Effector CD8-positive, alpha-beta T cell (primary cell): Measurements from ENCODE around the gene RHOG.

Experiments used
- DNase-seq: peaks from one replicate; lab custom pipeline; 2025; lab: John Stamatoyannopoulos, UW

The RHOG gene

DNA sequence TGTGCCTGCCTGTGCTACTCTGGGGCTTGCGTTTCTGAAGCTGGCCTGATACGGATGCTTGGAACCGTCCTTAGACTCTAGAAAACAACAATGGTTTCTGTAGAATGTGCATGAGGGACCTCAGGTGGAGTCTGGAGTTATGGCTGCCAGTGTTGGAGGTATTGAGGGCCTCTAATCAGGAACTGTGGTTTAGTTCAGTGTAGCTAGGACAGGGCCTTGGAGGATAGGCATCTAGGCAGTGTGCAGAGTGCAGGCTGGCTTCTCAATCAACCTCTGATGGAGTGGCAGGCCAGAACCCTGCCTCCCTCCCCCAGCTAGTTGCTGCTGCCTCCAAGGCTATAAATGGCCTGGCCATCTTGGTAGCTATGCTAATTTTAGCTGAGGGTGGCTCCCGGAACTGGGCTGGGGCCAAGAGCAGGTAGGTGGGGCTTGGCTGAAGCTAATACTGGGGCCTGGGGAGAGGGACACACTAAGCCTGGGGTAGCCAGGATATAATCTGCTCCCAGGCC, 18.7 kb upstream of the RHOG start:
- DNase-seq: no peak

DNA sequence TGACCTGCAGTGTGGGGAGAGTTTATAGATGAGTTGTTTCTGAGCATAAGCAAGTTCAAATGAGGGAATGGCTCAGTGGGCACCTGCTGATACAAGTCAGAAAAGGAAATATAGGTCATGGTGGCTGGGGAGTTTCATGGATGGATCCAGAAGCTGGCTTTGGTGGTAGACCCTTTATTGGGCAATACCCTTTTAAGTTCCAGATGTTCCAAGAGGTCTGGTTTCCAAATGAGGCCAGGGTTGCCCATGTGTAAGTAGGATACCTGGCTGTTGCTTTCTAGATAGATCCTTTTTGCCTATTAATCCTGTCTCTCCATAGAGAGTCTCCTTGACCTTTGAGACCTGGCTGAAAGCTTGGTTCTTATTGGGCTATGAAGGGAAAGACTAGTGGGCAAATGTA, 16.9 kb upstream of the RHOG start:
- no peak for DNase-seq

DNA sequence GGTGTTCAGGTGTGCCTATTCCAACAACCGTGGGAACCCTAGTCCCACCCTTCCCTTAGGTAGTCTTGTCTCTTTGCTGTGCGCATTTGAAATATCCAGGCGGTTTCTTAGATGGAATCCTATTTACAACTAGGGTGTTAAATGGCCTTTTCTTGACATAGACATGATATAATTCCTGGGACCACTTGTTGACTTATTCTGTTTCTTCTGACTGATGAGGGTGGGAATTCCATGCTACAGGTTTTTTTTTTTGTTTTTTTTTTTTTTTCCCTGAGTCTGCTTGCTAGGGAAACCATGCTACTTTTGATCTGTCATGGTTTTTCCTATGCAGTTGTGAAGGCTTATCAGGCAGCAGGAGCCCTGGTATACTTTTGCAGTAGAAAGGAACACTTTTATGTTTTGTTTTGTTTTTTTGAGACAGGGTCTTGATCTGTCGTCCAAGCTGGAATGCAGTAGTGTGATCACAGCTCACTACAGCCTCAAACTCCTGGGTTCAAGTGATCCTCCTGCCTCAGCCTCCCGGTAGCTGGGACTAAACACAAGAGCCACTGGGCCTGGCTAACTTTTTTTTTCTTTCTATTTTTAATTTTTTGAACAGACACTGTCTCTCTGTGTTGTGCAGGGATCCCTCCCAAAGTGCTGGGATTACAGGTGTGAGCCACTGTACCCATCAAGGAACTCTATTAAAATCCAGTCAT, 16.2 kb upstream of the RHOG start:
- DNase-seq: no peak

DNA sequence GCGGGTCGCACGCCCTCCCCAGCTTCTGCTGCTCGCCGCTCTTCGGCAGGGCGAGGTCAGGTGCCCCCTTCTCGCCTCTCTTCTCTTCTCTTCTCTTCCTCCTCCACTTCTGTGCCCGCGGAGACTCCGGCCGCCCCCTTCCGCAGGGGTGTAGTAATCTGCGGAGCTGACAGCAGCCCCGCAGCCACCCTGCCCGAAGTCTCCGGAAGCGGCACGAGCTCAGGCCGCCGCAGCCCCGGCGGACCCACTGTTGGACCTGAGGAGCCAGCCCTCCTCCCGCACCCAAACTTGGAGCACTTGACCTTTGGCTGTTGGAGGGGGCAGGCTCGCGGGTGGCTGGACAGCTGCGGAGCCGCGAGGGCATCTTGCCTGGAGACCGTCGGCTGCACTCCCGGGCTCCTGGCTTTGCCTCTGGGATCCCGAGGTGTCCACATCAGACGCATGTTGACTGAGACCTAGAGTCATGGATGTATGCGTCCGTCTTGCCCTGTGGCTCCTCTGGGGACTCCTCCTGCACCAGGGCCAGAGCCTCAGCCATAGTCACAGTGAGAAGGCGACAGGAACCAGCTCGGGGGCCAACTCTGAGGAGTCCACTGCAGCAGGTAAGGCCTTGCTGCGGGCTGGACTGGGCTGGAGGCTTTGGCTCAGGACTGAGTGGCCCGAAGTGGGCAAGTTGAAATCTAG, 15.2 kb upstream of the RHOG start:
- peak; percentile 34 for DNase-seq

DNA sequence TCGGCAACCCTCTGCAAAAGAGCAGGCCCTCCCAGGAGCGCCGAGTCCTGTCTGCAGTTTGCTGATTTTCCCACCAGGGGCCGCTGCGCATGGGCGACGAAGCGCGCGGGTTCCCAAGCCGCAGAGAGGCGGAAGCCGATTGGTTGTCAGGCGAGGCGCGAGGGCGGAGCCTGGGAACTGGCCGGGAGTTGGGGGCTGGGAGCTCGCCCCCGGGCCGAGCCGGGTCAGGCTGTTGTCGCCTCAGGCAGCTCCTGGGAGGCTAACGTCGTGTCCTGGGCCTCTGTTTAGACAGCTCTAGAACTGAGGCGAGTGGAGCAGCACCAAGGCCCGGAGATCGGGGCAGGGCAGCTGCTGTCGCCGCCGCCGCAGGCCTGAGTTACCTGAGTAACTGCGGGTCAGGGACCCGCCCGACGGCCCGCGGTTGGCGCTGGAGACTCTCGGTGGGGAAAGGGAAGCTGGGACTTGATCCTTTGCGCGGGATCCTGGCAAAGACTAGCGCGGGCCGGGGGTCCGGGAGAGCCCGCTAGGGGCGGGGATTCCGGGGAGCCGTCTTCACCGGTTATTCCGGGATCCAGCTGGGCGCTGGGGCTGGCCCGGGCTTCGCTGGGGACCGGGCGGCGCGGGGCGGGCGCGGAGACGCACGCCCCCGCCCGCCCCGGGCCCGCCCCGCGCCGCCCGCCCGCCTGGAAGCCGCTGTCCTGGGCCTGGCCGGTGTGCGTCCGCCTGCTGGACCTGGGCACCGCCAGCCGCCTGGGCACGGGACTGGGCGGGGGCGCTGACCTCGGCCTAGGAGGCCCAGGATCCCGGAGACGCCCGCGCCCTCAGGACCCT, 14.4 kb upstream of the RHOG start, which contains the start of gene STIM1:
Gene STIM1, plus strand, starts transcription at position 688 of the 831 bp plus-strand sequence. CDS start 607 bp downstream, outside the sequence.
- DNase-seq: peak; percentile 96

DNA sequence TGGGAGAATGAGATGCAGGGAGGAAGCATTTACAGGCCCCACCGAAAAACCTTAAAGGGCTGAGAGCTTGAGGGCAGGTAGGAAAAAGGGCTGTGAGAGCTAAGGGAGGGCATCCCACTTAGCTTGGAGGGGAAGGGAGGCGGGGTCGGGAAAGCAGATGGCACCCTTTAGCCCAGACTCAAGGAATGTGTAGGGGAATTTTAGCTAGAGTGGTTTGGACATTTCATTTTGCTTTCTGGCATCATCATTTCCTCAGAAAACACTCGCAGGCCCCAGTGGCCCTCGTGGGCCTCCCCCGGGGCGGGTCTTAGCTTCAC, 13.9 kb upstream of the RHOG start:
- no peak for DNase-seq

DNA sequence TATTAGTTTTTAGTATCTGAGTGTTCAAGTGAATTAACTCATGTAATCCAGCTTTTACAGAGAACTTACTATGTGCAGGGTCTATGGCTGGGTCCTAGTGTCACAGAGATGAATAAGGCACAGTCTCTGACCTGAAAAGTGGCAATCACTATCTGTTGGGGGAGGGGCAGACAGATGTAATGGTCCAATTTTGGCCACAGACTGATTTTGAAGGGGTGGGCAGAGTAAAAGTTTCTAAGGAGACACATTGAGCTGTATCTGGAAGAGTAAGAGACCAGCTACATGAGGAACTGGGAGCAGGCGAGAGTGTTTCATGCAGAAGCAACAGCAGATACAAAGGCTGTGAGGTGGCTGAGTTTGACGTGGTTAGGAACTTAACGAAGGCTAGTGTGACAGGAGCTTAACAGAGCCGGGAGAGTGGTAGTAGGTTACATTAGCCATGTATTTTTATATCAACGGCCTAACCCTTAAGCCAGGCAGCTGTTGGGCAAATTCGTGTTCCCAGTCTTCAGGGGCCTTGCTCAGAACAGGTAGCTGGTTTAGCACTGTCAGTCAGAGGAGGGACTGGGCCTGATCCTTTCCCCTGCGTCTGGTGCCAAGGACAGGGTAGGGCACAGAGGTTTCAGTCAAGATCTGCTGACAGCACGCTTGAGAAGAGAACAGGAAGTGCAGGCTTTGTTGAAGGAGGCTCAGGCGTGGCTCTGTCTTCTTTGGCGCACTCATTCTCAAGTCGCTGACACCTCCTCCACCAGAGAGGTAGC, 13.3 kb upstream of the RHOG start:
- peak; percentile 45 for DNase-seq

DNA sequence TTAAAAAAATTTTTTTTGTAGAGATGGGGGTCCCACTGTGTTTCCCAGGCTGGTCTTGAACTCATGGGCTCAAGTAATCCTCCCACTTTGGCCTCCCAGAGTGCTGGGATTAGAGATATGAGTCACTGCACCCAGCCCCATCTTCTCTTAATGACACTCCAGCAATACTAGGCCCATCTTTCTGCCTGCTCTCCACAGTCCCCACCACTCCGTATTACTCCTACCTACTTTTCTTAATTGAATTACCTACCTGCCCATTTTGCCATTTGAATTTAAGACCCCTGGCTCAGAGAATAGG, 12.7 kb upstream of the RHOG start:
- no peak for DNase-seq

DNA sequence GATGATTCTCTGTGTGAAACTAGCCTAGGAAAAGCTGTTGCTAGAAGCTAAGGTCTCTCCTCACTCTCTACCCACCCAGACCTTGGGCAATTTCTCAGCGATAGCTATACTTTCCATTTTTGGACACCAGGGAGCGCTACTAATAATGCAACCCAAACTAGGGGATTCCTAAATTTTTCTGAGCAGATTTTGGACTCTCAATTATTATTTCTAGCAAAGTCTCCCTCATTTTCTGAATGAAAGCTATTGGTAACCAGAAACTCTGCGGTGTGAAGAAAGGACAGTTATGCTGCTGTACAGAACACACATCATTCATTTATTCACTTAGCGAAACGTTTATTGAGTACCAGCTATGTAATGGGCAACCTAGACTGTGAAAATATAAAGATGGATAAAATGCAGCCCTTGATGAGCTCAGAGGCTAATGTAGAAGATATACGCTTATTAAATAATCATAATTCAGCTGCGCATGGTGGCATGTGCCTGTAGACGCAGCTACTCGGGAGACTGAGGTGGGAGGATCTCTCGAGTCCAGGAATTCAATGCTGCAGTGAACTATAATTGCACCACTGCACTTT, 8.6 kb upstream of the RHOG start:
- DNase-seq: peak; percentile 17

DNA sequence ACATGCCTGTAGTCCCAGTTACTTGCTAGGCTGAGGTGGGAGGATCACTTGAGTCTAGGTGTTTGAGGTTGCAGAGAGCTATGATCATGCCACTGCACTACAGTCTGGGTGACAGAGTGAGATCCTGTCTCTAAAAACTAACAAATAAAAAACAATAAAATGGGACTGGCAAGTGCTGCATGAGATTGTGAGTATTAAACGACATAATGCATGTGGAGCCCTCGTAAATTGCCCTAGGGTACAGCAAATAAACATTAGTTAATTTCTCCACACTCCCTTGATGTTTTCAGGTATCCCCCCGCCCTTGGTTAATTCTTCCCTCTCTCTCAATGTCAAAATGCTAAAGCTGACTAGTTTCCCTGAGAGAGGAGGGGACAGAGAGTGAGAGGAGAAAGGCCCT, 4.9 kb upstream of the RHOG start:
- DNase-seq: no peak

DNA sequence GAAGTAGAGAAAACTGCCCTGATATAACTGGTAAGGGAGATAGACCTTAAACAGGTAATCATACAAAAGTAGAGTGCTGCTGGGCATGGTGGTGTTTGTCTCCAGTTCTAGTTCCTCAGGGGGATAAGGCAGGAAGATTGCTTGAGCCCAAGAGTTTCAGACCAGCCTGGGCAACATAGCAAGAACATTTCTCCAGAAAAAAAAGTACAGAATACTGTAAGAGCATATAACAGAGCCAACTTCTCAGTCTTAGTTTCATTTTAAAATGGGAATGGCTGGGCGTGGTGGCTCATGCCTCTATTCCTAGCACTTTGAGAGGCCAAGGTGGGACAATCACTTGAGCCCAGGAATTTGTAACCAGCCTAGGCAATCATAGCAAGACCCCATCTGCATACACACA, 4.5 kb upstream of the RHOG start:
- DNase-seq: no peak

DNA sequence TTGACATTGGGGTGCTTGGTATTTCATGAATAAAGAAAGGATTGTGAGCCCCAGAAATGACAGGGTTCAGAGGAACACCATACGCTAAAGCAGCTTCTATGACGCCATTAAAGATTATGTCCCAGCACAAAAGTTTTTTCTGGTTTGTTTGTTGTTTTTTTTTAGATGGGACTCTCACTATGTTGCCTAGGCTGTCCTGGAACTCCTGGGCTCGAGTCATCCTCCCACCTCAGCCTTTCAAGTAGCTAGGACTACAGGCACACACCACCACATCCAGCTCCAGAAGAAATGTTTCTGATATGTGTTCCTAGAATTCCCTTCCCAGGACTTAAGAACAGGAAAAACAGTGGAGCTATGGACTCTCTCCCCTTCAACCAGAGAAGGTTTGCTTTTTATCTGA, 2.6 kb upstream of the RHOG start:
- DNase-seq: no peak

DNA sequence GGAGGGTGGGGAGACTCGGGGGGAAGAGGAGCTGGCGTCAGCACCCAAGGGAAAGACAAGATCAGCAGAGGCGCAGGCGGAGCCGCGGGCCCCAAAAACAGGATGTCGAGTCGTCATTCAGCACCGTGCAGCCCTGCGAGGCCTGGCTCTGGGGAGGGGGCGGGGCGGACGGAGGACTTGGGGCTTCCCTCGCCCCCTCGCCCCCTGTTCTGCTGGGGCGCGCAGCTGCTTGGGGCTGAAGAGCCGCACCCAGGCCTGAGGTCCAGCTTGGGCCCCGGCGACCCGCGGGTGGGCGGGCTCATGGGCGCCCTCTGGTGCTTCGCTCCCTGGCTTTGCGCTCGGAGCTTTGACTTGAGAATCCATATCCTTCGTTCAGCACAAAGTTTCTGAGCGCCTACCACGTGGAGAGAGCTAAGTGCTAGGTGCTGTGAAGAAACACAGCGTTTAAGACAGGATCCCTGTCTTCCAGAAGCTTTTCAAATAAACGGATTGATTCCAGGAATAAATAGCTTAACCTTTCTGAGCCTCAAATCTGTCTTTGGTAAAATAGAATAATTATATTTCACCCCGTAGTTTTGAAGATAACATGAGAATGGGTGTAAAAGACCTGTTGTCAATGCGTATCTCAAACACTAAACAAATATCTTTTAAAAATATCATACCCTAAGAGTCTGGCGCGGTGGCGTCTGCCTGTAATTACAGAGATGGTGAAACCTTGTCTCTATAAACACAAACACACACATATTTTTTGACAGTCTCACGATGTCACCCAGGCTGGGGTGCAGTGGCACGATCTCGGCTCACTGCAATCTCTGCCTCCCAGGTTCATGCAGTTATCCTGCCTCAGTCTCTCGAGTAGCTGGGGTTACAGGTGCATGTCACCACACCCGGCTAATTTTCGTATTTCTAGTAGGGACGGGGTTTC, 929 bp upstream of the RHOG start:
- DNase-seq: peak; percentile 88

DNA sequence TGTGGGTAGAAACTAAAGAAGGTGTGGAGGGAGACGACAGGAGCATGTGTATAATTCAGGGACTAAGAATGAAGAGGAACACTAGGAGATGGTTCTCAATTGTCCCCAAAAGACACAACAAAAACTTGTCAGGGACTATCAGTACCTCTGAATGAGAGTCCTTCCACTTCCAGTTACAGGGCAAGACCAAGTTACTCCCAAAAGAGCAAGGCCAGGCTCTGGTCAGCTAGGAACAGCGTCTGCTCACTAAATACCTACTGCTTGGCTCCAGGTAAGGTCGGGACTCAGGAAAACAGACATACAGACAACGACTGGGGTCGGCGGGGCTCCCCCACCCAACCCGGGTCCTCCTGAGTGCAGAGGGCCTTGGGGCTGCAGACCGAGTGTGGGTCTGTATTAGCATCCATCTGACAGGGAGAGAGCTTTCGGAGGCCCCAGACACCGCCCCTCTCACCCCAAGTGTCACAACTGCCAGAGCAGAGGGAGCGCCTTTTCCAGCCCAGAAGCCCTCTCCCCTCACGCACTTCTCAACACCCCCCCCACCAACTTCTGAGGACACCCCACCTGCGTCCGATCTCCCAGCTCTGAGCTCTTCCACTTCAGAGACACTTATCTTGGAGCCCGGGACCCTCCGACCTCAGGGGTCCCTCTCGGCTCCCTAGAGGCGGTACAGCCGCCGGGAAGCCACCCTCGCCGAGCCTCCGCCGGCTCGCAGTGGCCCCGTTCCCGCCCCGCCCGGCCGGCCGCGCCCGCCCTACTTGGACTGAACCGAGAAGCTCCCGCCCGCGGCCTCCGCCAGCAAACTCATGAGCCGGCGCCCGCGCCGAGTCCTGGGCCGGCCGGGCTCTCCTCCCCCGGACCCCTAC, 522 bp downstream of the RHOG start:
- peak; percentile 25 for DNase-seq

DNA sequence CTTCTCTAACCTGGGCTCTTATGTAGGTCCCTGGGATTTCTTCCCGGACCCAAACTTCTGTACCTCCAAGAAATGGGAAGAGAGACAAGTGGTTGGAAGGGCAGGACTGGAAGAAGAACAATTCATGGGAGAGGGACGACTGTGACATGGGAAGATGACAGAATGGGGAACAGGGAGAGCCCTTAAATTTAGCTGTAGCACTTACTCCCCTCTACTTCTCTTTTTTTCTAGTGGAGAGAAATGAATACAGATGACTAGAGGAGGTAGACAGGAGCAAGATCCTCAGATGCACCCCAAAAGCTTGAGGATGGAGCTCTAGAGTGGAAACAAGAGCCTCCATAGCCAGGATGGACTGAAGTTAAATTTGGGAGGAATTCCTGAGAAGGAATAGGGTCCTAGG, 2.3 kb downstream of the RHOG start:
- no peak for DNase-seq

DNA sequence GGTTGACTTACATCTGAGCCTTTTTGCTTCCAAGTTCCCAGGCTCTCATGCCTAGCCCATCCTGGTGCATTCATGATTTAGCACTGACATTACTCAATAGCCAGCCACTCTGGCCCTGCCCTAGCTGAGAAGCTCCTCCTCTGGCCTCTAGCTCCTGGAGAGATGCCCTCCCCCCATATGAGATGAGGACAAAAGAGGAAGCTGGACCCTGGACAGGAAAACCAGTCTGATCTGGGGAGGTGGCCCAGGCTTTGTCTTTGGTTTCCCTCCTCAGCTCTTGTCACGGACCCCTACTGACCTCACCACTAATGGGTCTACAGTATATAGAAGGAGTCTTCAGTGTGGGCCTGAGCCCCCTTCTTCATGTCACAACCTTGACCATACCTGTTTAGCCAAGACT, 3.0 kb downstream of the RHOG start:
- no peak for DNase-seq

DNA sequence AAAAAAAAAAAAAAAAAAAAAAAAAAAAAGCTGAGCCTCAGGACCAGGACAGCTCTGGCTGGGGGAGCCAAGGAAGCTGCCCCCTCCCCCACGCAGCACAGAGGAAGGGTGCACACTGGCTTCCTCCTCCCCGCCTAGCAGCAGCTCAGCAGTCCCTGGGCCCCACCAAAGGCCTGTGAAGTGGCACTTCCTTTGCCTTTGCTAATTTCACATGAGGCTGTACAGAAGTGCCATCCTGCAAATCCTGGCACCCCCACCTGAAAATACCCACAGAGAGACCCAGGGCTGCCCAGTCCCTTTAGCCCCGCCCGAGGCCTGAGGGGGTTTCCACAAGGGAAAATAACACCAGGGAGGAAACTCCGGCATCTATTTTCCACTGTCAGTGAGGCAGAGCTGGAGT, 3.9 kb downstream of the RHOG start:
- peak; percentile 19 for DNase-seq

DNA sequence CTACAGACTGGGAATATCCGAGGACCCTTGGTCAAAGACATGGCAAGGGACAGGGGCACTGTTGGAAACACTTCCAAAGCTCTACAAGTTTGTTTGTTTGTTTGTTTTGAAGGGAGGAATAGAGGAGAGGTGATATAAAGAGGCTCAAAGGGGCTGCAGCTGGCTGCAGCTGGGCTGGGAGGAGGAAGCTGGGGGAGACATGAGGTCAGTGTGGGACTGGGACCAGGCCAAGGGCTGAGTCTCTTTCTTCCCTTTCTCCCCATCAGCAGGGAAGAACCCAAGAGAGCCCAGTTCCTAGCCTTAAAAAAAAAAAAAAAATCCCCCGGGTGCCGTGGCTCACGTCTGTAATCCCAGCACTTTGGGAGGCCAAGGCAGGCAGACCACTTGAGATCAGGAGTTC, 5.0 kb downstream of the RHOG start:
- no peak for DNase-seq

DNA sequence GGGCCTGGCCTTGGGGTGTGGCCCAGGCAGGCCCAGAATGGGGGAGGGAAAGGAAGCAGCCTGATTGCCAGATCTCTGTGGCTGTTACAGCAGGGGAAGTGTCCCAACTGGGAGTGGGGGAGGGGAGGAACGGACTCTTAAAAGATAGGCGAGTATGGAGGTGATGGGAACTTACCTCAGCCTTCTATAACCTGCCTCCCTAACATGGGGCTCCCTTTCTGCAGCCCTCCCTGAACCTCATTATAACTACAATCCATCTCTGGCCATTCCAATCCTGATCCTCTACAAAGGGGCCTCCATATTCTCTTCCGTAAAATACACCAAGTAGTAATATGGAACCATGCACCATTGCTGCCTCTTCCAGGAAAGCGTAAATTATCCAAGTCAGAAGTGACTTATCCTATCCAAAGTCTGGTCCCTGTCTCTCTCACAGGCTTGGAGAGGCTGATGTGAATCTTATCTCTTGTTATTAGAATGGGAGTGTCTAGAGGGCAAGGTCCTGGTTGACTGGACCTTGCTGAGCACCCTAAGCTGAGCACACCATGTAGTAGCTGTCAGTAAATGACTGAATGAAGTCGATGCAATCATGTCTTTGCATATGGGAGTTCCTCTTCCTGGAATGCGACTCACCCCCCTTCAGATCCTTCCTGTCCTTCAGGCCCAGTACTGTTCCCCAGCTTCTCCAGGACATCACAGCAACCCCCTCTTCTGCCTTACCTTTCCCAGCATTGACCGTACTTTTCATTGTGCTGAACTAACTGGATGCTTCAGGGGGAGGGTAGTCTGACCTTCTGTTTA, 5.9 kb downstream of the RHOG start:
- no peak for DNase-seq
